OCI-M2 (cell line): ENCODE data around the gene OSTM1.
"Not testable (repeated sequence)": the region's sequence is repeated elsewhere in the genome, so short reads cannot be mapped to it uniquely, and the experiment has no call there.

Experiments
- DNase-seq: peaks from one replicate; lab custom pipeline; 2025; ENCODE audit not compliant: unreplicated experiment; lab: John Stamatoyannopoulos, UW

Gene OSTM1

GRCh38 chr6:108024427-108025073 is 50.0 kb downstream of the OSTM1 start:
- no peak for DNase-seq

GRCh38 chr6:108020472-108021116 is 53.9 kb downstream of the OSTM1 start:
- DNase-seq, result no peak

- DNase-seq, result not testable (repeated sequence)
Observed at GRCh38 chr6:108016283-108016682, 58.3 kb downstream of the OSTM1 start.

GRCh38 chr6:108013787-108014439 is 60.6 kb downstream of the OSTM1 start:
- no peak for DNase-seq

GRCh38 chr6:108009894-108010293 is 64.6 kb downstream of the OSTM1 start:
- DNase-seq, result no peak

GRCh38 chr6:108009258-108009657 is 65.3 kb downstream of the OSTM1 start:
- DNase-seq, result not testable (repeated sequence)

- no peak for DNase-seq
Observed at GRCh38 chr6:108008363-108008762, 66.2 kb downstream of the OSTM1 start.

- DNase-seq, result no peak
Observed at GRCh38 chr6:108005961-108006360, 68.6 kb downstream of the OSTM1 start.

GRCh38 chr6:108004861-108005260 is 69.7 kb downstream of the OSTM1 start:
- DNase-seq, result no peak

- DNase-seq, result no peak
Observed at GRCh38 chr6:108002365-108003221, 71.9 kb downstream of the OSTM1 start.

GRCh38 chr6:108001696-108002231 is 72.8 kb downstream of the OSTM1 start:
- no peak for DNase-seq

- DNase-seq, result not testable (repeated sequence)
Observed at GRCh38 chr6:108000259-108000658, 74.3 kb downstream of the OSTM1 start.

GRCh38 chr6:107999341-107999740 is 75.2 kb downstream of the OSTM1 start:
- DNase-seq, result no peak

GRCh38 chr6:107991772-107992550 is 82.6 kb downstream of the OSTM1 start:
- DNase-seq, result no peak
